Stimulated activated CD8-positive, alpha-beta memory T cell treated with anti-CD3 and anti-CD28 coated beads, Interleukin-4, amount 100 ng/mL, for 1 hour (primary cell): ENCODE results near the gene SCN5A.

ENCODE experiments used
- DNase-seq, 2 donors: peaks; one replicate each; pipeline ENCODE4 v3.0.0-alpha.2; 2020; ENCODE audit warnings: low read depth in 2 of 2, low spot score in 1 of 2

SCN5A gene

GRCh38 chr3:38623539-38623938 lies 25.9 kb downstream of the SCN5A start:
- DNase-seq, result no peak

- no peak for DNase-seq
Observed at GRCh38 chr3:38622336-38622735, 27.2 kb downstream of the SCN5A start.

- DNase-seq, result no peak
Observed at GRCh38 chr3:38620236-38620635, 29.3 kb downstream of the SCN5A start.

- no peak for DNase-seq
Observed at GRCh38 chr3:38618343-38618742, 31.1 kb downstream of the SCN5A start.

GRCh38 chr3:38617586-38617985 lies 31.9 kb downstream of the SCN5A start:
- no peak for DNase-seq

DNA sequence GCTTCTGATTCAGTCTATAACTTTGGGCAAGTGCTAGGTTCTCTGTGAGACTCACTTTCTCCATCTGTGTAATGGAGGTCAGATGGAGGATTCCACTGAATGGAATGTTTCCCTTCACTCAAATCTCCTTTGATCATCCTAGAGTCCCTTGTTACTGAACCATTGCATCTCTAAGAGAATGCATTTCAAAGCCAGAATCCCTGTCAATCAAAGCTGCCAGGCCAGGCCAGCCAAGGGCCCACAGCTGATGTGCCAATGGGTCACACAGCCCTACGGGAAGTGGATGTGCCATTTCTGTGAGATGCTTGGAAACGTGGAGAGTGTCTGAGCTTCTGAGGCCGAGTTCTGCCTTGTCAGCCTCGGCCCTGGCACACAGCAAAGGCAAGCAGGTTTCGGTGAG lies 32.4 kb downstream of the SCN5A start:
- no peak for DNase-seq

DNA sequence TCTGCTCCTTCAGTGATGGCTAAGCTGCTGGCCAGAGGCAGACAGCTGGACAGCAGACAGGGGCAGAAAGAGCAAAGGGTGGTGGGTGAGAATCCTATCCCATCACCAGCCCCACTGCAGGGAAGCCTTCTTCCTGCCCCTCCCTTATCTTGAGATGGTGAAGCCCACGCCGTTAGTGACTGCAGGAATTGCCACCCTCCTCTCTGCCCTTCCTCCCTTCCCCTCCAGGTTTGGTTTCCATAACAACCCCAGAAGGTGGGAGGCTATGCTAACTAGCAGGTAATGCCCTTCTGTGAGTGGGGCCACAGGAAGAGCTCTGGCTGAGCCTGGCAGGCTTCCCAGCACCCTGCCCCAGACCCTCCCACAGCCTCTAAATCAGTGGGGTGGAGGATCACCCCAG lies 32.8 kb downstream of the SCN5A start:
- no peak for DNase-seq

DNA sequence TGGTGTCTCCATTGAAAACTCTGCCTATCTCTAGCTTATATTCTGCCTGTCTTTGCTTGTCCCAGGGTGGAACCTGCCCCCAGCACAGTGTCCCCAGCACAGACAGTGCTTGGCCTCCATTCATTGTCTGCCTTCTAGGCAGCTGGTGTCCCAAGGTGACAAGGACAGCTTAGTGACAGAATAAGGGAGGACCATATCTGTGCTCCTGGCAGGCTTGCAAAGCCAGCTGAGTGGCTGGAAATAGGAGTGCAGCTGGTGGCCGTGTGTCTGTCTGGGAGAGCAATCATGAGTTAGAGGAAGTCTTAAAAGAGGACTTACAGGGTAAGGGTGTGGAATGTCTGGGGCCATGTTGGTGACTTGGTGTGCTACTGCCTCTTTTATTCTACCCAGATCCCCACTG lies 33.4 kb downstream of the SCN5A start:
- DNase-seq, result no peak

GRCh38 chr3:38614651-38615352 lies 34.7 kb downstream of the SCN5A start:
- no peak for DNase-seq

- DNase-seq, result no peak
Observed at GRCh38 chr3:38614091-38614490, 35.4 kb downstream of the SCN5A start.

- no peak for DNase-seq
Observed at GRCh38 chr3:38613426-38613825, 36.1 kb downstream of the SCN5A start.

DNA sequence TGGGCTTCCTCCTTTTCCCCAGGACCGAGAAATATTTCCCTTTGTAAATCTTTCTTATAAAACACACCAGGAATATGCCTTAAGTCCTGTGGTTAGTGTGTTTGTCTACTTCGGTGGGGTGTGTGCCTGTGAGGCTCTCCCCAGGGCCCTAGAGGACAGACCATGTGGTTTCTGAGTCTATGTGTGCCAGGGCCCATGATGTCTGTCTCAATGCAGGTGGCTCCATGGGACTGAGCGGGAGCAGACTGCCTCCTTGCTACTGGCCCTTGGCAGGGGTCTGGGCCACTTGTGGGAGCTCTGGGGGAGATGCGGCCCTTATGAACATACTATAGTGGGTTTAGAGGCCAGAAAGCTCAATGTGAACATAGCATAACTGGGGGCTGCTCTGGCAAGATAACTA lies 37.6 kb downstream of the SCN5A start:
- DNase-seq, result no peak

- no peak for DNase-seq
Observed at GRCh38 chr3:38610934-38611333, 38.6 kb downstream of the SCN5A start.

- DNase-seq, result no peak
Observed at GRCh38 chr3:38610436-38610835, 39.1 kb downstream of the SCN5A start.

DNA sequence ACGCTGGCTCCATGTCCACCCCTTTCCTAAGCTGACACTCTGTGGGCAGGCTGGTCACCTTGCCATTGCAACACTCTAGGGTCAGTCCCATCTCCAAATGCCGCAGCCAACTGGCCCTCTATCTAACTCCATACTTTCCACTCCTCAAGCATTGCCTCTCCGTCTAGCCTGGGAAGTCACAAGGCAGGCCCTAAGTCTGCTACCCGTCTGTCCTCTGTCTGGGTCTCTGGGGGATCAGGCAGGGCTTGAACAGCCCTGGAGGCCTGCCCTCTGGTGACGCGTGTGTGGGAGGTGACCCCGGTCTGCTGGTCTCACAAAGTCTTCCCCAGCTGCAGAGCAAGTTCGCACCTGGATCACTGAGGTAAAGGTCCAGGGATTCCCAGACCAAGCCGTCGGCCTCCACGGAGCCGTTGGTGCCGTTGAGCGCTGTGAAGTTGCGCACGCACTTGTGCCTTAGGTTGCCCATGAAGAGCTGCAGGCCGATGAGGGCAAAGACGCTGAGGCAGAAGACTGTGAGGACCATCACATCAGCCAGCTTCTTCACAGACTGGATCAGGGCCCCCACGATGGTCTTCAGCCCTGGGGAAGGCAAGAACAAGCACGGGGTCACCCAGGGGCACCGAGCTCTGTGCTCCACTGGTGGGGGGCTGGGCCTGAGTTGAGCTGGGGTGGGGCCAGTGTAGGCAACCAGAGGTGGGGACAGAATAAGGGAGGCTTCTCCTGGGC lies 39.9 kb downstream of the SCN5A start:
- DNase-seq, result no peak

GRCh38 chr3:38608961-38609360 lies 40.5 kb downstream of the SCN5A start:
- no peak for DNase-seq

GRCh38 chr3:38608086-38608775 lies 41.3 kb downstream of the SCN5A start:
- no peak for DNase-seq

DNA sequence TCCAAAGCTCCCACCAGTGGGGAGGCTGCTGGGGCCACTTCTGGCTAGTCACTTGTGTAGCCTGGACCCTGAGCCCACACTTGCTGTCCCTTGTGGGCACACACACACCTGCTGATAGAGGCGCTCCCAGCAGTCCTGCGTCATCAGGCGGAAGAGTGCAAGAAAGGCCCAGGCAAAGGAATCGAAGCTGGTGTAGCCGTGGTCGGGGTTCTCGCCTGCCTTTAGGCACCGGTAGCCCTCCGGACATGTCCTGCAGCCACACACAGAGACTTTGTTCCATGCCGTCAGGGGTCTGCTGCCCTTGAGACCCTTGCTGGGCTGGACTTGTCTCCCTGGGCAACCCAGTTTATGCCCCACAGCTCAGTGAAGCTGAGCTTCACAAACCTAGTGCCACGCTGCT lies 42.9 kb downstream of the SCN5A start:
- DNase-seq, result no peak

- DNase-seq, result no peak
Observed at GRCh38 chr3:38605981-38606380, 43.5 kb downstream of the SCN5A start.

- no peak for DNase-seq
Observed at GRCh38 chr3:38604246-38604645, 45.2 kb downstream of the SCN5A start.

- DNase-seq, result no peak
Observed at GRCh38 chr3:38603731-38604131, 45.8 kb downstream of the SCN5A start.

DNA sequence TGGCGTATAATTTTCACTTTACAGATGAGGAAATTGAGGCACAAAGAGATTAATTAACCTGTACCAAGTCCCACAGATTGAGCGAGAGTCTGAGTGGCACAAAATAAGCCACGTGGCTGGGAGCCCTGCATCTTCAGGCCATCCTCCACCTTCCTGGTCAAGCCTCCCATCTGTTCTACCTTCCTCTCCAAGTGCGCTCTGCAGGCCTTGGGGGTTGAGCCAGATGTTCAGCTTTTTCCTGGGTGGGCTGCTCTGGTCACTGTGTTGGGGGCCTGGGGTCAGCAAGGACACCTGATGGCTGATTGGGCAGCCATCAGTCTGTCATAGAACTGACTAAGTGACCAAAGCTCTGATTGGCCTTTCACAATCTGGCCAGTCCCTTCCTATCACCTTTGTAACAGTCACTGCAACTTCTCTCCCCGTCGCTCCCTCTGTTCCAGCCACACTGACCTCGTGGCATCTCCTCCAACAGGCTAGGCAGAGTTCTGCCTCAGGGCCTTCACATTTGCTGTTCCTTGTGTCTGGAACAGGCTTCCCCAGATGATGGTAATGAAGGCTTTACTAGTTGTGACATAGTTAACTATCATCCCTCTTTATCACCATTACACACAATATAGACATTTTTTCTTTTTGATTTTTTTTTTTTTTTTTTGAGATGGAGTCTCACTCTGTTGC lies 46.8 kb downstream of the SCN5A start:
- DNase-seq, result no peak
